NCI-H446 (cell line): ENCODE results near the gene ENSA.
"Not testable (repeated sequence)": the region's sequence is repeated elsewhere in the genome, so short reads cannot be mapped to it uniquely, and the experiment has no call there.

Source experiments
- DNase-seq, 2 experiments: peaks; one replicate each; lab custom pipeline; 2025; lab: John Stamatoyannopoulos, UW

ENSA gene

GRCh38 chr1:150621497-150622302 is 7.7 kb downstream of the ENSA start:
- peak; percentile 6 to 40 for DNase-seq

GRCh38 chr1:150620919-150621318 is 8.5 kb downstream of the ENSA start:
- DNase-seq, result no peak

GRCh38 chr1:150619576-150620509 is 9.6 kb downstream of the ENSA start:
- DNase-seq, result peak in 1 of 2 experiments; percentile 3

- DNase-seq, result no peak
Observed at GRCh38 chr1:150615346-150616201, 13.8 kb downstream of the ENSA start.

GRCh38 chr1:150613061-150613920 is 16.1 kb downstream of the ENSA start:
- no peak for DNase-seq

- no peak for DNase-seq
Observed at GRCh38 chr1:150612014-150612345, 17.4 kb downstream of the ENSA start.

- DNase-seq, result no peak
Observed at GRCh38 chr1:150610576-150610975, 18.8 kb downstream of the ENSA start.

- DNase-seq, result no peak
Observed at GRCh38 chr1:150609732-150610131, 19.7 kb downstream of the ENSA start.

- DNase-seq, result no peak
Observed at GRCh38 chr1:150606463-150607142, 22.8 kb downstream of the ENSA start.

GRCh38 chr1:150605451-150605731 is 24.0 kb downstream of the ENSA start:
- not testable (repeated sequence) for DNase-seq

GRCh38 chr1:150604226-150604588 is 25.2 kb downstream of the ENSA start:
- no peak for DNase-seq

GRCh38 chr1:150603711-150604110 is 25.7 kb downstream of the ENSA start:
- no peak for DNase-seq

- DNase-seq, result not testable (repeated sequence)
Observed at GRCh38 chr1:150602372-150602771, 27.0 kb downstream of the ENSA start.

- no peak for DNase-seq
Observed at GRCh38 chr1:150601540-150601939, 27.9 kb downstream of the ENSA start.

GRCh38 chr1:150598346-150598745 is 31.1 kb downstream of the ENSA start:
- not testable (repeated sequence) for DNase-seq

GRCh38 chr1:150596976-150597375 is 32.4 kb downstream of the ENSA start:
- DNase-seq, result no peak

GRCh38 chr1:150596095-150596892 is 33.1 kb downstream of the ENSA start:
- DNase-seq, result no peak

- no peak for DNase-seq
Observed at GRCh38 chr1:150582371-150582770, 47.0 kb downstream of the ENSA start.

- DNase-seq, result not testable (repeated sequence)
Observed at GRCh38 chr1:150581962-150582361, 47.5 kb downstream of the ENSA start.

GRCh38 chr1:150581437-150581836 is 48.0 kb downstream of the ENSA start:
- DNase-seq, result not testable (repeated sequence)
